Psoas muscle (tissue), 8 donors: ENCODE data around the gene LRIT1. TPM values are rescaled to one million over a fixed set of nuclear protein-coding genes. Genes with fewer than 3 reads are reported as not detected.

ENCODE experiments used
- ATAC-seq, 4 donors: fragments of 200-7000 bp; cut with Tn5 transposase; one replicate each; pipeline ENCODE4 v1.9.1; 2020; ENCODE audit warnings: moderate library complexity in 3 of 4, mild to moderate bottlenecking in 2 of 4
- DNase-seq, 2 donors: peaks; one replicate each; pipeline ENCODE4 v3.0.0-alpha.2; 2020
- H3K27ac ChIP-seq: fragments of 200-600 bp; one replicate; pipeline ENCODE4 v1.8.0; 2022
- H3K27me3 ChIP-seq, 3 donors: fragments of 200-600 bp in 1 of 3; one replicate each; pipeline versions ENCODE4 v1.6.1 to v1.8.0; 2013 to 2022; ENCODE audit warnings: low read length in 2 of 3, mild to moderate bottlenecking in 2 of 3, moderate library complexity in 1 of 3; ENCODE audit not compliant: insufficient read depth in 3 of 3
- H3K36me3 ChIP-seq, 2 donors: fragments of 200-600 bp in 1 of 2; one replicate each; pipeline versions ENCODE4 v1.6.1 to v1.8.0; 2013 to 2022; ENCODE audit warnings: low read depth in 1 of 2, mild to moderate bottlenecking in 1 of 2, moderate library complexity in 1 of 2; ENCODE audit not compliant: insufficient read depth in 1 of 2
- H3K4me1 ChIP-seq: fragments of 200-600 bp; one replicate; pipeline ENCODE4 v1.8.0; 2022
- H3K4me3 ChIP-seq: fragments of 200-600 bp; one replicate; pipeline ENCODE4 v1.8.0; 2022; ENCODE audit warnings: mild to moderate bottlenecking
- H3K9me3 ChIP-seq: fragments of 200-600 bp; one replicate; pipeline ENCODE4 v1.8.0; 2022
- WGBS, 3 donors: extraction: QIAGEN DNeasy Blood & Tissue Kit; methylation state at CpG; one replicate each; pipeline versions ENCODE4 v1.1.6 to v1.1.7; 2013; 5-methylcytosine and 5-hydroxymethylcytosine counted together
- intact Hi-C, 2 donors: fragments of 100-400 bp; cut with DNase I; formaldehyde crosslinking; loops; one replicate each; pipeline versions ENCODE4 v1.11.0 to v1.14.2; 2022
- polyA plus RNA-seq, 3 donors: library from polyadenylated mRNA; stranded (reverse); fragments of 200-250 nt; gene quantifications; one replicate each; pipeline ENCODE4 v1.2.3, GENCODE V29; 2013
- total RNA-seq, 4 donors: library from RNA; stranded (reverse); fragmentation: NEBNext Ultra II Directional in 2 of 4; extraction: Animal tissue kit (Norgen Biotek cat#: 25700) in 2 of 4; gene quantifications; one replicate each; pipeline versions ENCODE4 v1.2.1 to v1.2.4, GENCODE V29; 2021 to 2023
- TF ChIP-seq, protein P1 (sequence below): fragments of 200-600 bp; IDR thresholded peaks from one replicate; pipeline ENCODE4 v1.8.0; 2022; ENCODE audit warnings: antibody characterized with exemption
- donor health status: healthy with polysubstance abuse.
- donor health status: DM: no; HTN: no; CAD: no; lungs with moderate emphysema.
- donor health status: Bipolar disorder and iron deficiency.
- donor health status: healthy.
- donor health status: DM: yes; HTN: yes; CAD: no.
- donor health status: DM: no; HTN: no; CAD: no.
- donor health status: DM: no; HTN: no; CAD: no.
- donor health status: DM: yes; HTN: yes; CAD: no.

Gene LRIT1
- total and polyA plus RNA-seq, 7 donors = not detected

DNA sequence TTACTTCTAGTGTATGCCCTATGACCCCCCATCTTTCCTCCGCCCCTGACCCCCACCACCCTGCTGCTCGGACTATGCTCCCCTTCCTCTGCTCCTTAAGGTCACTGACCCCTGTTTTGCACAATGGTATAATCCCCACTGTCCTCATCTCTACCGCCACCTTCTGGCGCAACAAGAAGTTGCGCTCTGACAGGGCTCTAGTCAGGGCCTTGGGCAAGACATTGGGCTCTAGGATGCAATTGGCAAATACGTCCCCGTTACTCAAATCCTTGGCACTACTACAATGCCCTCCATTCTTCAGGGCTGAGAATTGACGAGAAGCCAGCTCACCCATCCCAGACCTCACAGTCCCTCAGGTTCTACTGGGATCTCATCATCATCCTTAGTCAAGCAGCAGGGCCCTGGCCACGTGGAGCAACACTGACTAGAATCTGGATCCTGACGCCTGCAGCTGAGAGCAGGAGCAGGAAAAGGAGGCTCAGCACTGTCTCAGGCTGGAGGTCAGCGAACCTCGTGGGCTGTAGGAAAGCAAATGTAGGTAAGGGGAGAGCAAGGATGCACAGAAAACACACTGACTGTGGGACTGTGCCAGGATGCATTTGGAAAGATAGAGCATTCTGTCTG is 26.6 kb downstream of the LRIT1 start:
- no peak for ATAC-seq
- Histone ChIP-seq H3K27me3 (peaks cover 0 to 3% (median 0%) of the 10 kb centered on the region in 3 donors), H3K9me3 (no peaks in the 10 kb centered on the region), H3K4me1 (no peaks in the 10 kb centered on the region), H3K4me3 (no peak overlapping the region), H3K27ac (no peak overlapping the region), H3K36me3 (no peaks in the 10 kb centered on the region)
- intact Hi-C loops = no loop called here
- WGBS, 3 donors = 44 to 55% (median 48%) methylated on average over 12 of the region's 12 CpGs
- TF ChIP-seq, protein P1, sequence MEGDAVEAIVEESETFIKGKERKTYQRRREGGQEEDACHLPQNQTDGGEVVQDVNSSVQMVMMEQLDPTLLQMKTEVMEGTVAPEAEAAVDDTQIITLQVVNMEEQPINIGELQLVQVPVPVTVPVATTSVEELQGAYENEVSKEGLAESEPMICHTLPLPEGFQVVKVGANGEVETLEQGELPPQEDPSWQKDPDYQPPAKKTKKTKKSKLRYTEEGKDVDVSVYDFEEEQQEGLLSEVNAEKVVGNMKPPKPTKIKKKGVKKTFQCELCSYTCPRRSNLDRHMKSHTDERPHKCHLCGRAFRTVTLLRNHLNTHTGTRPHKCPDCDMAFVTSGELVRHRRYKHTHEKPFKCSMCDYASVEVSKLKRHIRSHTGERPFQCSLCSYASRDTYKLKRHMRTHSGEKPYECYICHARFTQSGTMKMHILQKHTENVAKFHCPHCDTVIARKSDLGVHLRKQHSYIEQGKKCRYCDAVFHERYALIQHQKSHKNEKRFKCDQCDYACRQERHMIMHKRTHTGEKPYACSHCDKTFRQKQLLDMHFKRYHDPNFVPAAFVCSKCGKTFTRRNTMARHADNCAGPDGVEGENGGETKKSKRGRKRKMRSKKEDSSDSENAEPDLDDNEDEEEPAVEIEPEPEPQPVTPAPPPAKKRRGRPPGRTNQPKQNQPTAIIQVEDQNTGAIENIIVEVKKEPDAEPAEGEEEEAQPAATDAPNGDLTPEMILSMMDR = no peak
- DNase-seq = no peak

- DNase-seq (no peak), ATAC-seq (no peak)
- Histone ChIP-seq H3K27me3 (peaks cover 0 to 3% (median 0%) of the 10 kb centered on the region in 3 donors), H3K4me3 (no peak overlapping the region), H3K4me1 (no peaks in the 10 kb centered on the region), H3K36me3 (no peaks in the 10 kb centered on the region), H3K9me3 (no peaks in the 10 kb centered on the region), H3K27ac (no peak overlapping the region)
- intact Hi-C loops = no loop called here
- TF ChIP-seq, protein P1 = no peak
- 64 to 83% (median 71%) methylated on average over 25 of the region's 25 CpGs for WGBS, 3 donors
These were observed 27.2 kb downstream of the LRIT1 start for GRCh38 chr10:84214046-84214572.

GRCh38 chr10:84213076-84213475 is 28.3 kb downstream of the LRIT1 start:
- Histone ChIP-seq H3K27ac (no peak overlapping the region), H3K4me1 (no peaks in the 10 kb centered on the region), H3K4me3 (no peak overlapping the region), H3K36me3 (no peaks in the 10 kb centered on the region), H3K27me3 (peaks cover 0 to 3% (median 0%) of the 10 kb centered on the region in 3 donors), H3K9me3 (no peaks in the 10 kb centered on the region)
- intact Hi-C loops = no loop called here
- ATAC-seq = no peak
- TF ChIP-seq, protein P1 = no peak
- 84 to 90% (median 86%) methylated on average over 11 of the region's 11 CpGs for WGBS, 3 donors
- no peak for DNase-seq

GRCh38 chr10:84212014-84212413 is 29.3 kb downstream of the LRIT1 start:
- Histone ChIP-seq H3K36me3 (no peaks in the 10 kb centered on the region), H3K4me3 (no peak overlapping the region), H3K27ac (no peak overlapping the region), H3K4me1 (no peaks in the 10 kb centered on the region), H3K9me3 (no peaks in the 10 kb centered on the region), H3K27me3 (peaks cover 0 to 3% (median 0%) of the 10 kb centered on the region in 3 donors)
- no peak for ATAC-seq
- intact Hi-C loops = no loop called here
- DNase-seq = no peak
- WGBS, 3 donors = 78 to 86% (median 80%) methylated on average over 5 of the region's 5 CpGs
- TF ChIP-seq, protein P1 = no peak

GRCh38 chr10:84211566-84211965 is 29.8 kb downstream of the LRIT1 start:
- no peak for ATAC-seq
- TF ChIP-seq, protein P1 = no peak
- Histone ChIP-seq H3K4me3 (no peak overlapping the region), H3K9me3 (no peaks in the 10 kb centered on the region), H3K27ac (no peak overlapping the region), H3K4me1 (no peaks in the 10 kb centered on the region), H3K36me3 (no peaks in the 10 kb centered on the region), H3K27me3 (peaks cover 0 to 3% (median 0%) of the 10 kb centered on the region in 3 donors)
- WGBS, 3 donors = 74 to 84% (median 84%) methylated on average over 2 of the region's 2 CpGs
- DNase-seq = no peak
- intact Hi-C loops = no loop called here
